IPS-18c (cell line): ENCODE data around the gene KCNQ5.

Experiments used
- H3K4me3 ChIP-seq: 2 replicates; pipeline ENCODE4 v1.7.0; 2013; ENCODE audit warnings: low read depth, mild to moderate bottlenecking, low read length, moderate library complexity; ENCODE audit not compliant: insufficient read depth
- H3K9me3 ChIP-seq: one replicate; pipeline ENCODE4 v1.6.1; 2013; ENCODE audit warnings: mild to moderate bottlenecking, low read length, moderate library complexity; ENCODE audit not compliant: control insufficient read depth, insufficient read depth

The KCNQ5 gene

GRCh38 chr6:72757926-72758325 is 136.1 kb downstream of the KCNQ5 start:
- no peaks in the 10 kb centered on the region for H3K9me3 ChIP-seq
- H3K4me3 ChIP-seq: no peak overlapping the region

GRCh38 chr6:72758901-72759300 is 137.0 kb downstream of the KCNQ5 start:
- no peak overlapping the region for H3K4me3 ChIP-seq
- no peaks in the 10 kb centered on the region for H3K9me3 ChIP-seq

GRCh38 chr6:72760114-72760793 is 138.4 kb downstream of the KCNQ5 start:
- no peak overlapping the region for H3K4me3 ChIP-seq
- no peaks in the 10 kb centered on the region for H3K9me3 ChIP-seq

GRCh38 chr6:72761761-72762160 is 139.9 kb downstream of the KCNQ5 start:
- Histone ChIP-seq H3K9me3 (no peaks in the 10 kb centered on the region), H3K4me3 (no peak overlapping the region)

- H3K4me3 ChIP-seq: no peak overlapping the region
- H3K9me3 ChIP-seq: peaks cover 2% of the 10 kb centered on the region
These were observed 147.7 kb downstream of the KCNQ5 start for GRCh38 chr6:72769459-72770125.

GRCh38 chr6:72770959-72771358 is 149.1 kb downstream of the KCNQ5 start:
- H3K4me3 ChIP-seq: no peak overlapping the region
- peaks cover 2% of the 10 kb centered on the region for H3K9me3 ChIP-seq

GRCh38 chr6:72776456-72776855 is 154.6 kb downstream of the KCNQ5 start:
- Histone ChIP-seq H3K4me3 (no peak overlapping the region), H3K9me3 (no peaks in the 10 kb centered on the region)

GRCh38 chr6:72781624-72782023 is 159.8 kb downstream of the KCNQ5 start:
- no peaks in the 10 kb centered on the region for H3K9me3 ChIP-seq
- H3K4me3 ChIP-seq: no peak overlapping the region

- Histone ChIP-seq H3K9me3 (no peaks in the 10 kb centered on the region), H3K4me3 (no peak overlapping the region)
These were observed 161.2 kb downstream of the KCNQ5 start for GRCh38 chr6:72783035-72783434.

GRCh38 chr6:72783666-72784065 is 161.8 kb downstream of the KCNQ5 start:
- Histone ChIP-seq H3K9me3 (no peaks in the 10 kb centered on the region), H3K4me3 (no peak overlapping the region)

GRCh38 chr6:72784071-72784470 is 162.2 kb downstream of the KCNQ5 start:
- no peak overlapping the region for H3K4me3 ChIP-seq
- H3K9me3 ChIP-seq: no peaks in the 10 kb centered on the region

GRCh38 chr6:72784581-72784980 is 162.7 kb downstream of the KCNQ5 start:
- Histone ChIP-seq H3K4me3 (no peak overlapping the region), H3K9me3 (no peaks in the 10 kb centered on the region)

GRCh38 chr6:72787391-72788031 is 165.6 kb downstream of the KCNQ5 start:
- Histone ChIP-seq H3K4me3 (no peak overlapping the region), H3K9me3 (no peaks in the 10 kb centered on the region)

- Histone ChIP-seq H3K9me3 (no peaks in the 10 kb centered on the region), H3K4me3 (no peak overlapping the region)
These were observed 166.3 kb downstream of the KCNQ5 start for GRCh38 chr6:72788188-72788587.

- Histone ChIP-seq H3K4me3 (no peak overlapping the region), H3K9me3 (no peaks in the 10 kb centered on the region)
These were observed 167.3 kb downstream of the KCNQ5 start for GRCh38 chr6:72789145-72789544.

GRCh38 chr6:72792692-72793091 is 170.8 kb downstream of the KCNQ5 start:
- Histone ChIP-seq H3K9me3 (no peaks in the 10 kb centered on the region), H3K4me3 (no peak overlapping the region)

- Histone ChIP-seq H3K9me3 (no peaks in the 10 kb centered on the region), H3K4me3 (no peak overlapping the region)
These were observed 172.0 kb downstream of the KCNQ5 start for GRCh38 chr6:72793641-72794395.

- no peaks in the 10 kb centered on the region for H3K9me3 ChIP-seq
These were observed 176.3 kb downstream of the KCNQ5 start for GRCh38 chr6:72798196-72798595.

More at GRCh38 chr6:72798196-72798595, 176.3 kb downstream of the KCNQ5 start:
- H3K4me3 ChIP-seq: no peak overlapping the region
